ENCODE data around the gene NIPA2. TPM values are rescaled to one million over a fixed set of nuclear protein-coding genes. Genes with fewer than 3 reads are reported as not detected.

Gene NIPA2
- total RNA-seq, 3 donors from 2014 or later, result 111 to 112 (median 111) TPM

- Mint-ChIP-seq H3K4me3 (no peak overlapping the region), H3K36me3 (ENCODE audit: insufficient read depth) (peaks cover 12% of the 10 kb centered on the region), H3K27me3 (ENCODE audit: low read depth) (no peaks in the 10 kb centered on the region), H3K4me1 (ENCODE audit: low read depth) (no peaks in the 10 kb centered on the region), H3K9me3 (no peaks in the 10 kb centered on the region)
- ATAC-seq, result no peak
- no peak for DNase-seq
These were observed 38.7 kb downstream of the NIPA2 start for GRCh38 chr15:22877117-22877516.

- Mint-ChIP-seq H3K4me3 (no peak overlapping the region), H3K27me3 (ENCODE audit: low read depth) (no peaks in the 10 kb centered on the region), H3K4me1 (ENCODE audit: low read depth) (no peaks in the 10 kb centered on the region), H3K36me3 (ENCODE audit: insufficient read depth) (peaks cover 10% of the 10 kb centered on the region), H3K9me3 (no peaks in the 10 kb centered on the region)
- DNase-seq, result no peak
- no peak for ATAC-seq
These were observed 39.1 kb downstream of the NIPA2 start for GRCh38 chr15:22877607-22878006.

- Mint-ChIP-seq H3K27me3 (ENCODE audit: low read depth) (no peaks in the 10 kb centered on the region), H3K9me3 (no peaks in the 10 kb centered on the region), H3K4me1 (ENCODE audit: low read depth) (no peaks in the 10 kb centered on the region), H3K4me3 (no peak overlapping the region), H3K36me3 (ENCODE audit: insufficient read depth) (peaks cover 10% of the 10 kb centered on the region)
- DNase-seq (no peak), ATAC-seq (no peak)
These were observed 39.6 kb downstream of the NIPA2 start for GRCh38 chr15:22878103-22878502.

GRCh38 chr15:22880068-22880980 lies 41.9 kb downstream of the NIPA2 start:
- no peaks in the 10 kb centered on the region for H3K4me1 Mint-ChIP-seq (ENCODE audit: low read depth)
- DNase-seq (no peak), ATAC-seq (no peak)
- peaks cover 7% of the 10 kb centered on the region for H3K36me3 Mint-ChIP-seq (ENCODE audit: insufficient read depth)
- no peaks in the 10 kb centered on the region for H3K9me3 Mint-ChIP-seq
- no peaks in the 10 kb centered on the region for H3K27me3 Mint-ChIP-seq (ENCODE audit: low read depth)
- no peak overlapping the region for H3K4me3 Mint-ChIP-seq

- no peak for DNase-seq
- no peak overlapping the region for H3K4me3 Mint-ChIP-seq
- no peak for ATAC-seq
- no peaks in the 10 kb centered on the region for H3K27me3 Mint-ChIP-seq (ENCODE audit: low read depth)
- H3K36me3 Mint-ChIP-seq (ENCODE audit: insufficient read depth), result peaks cover 4% of the 10 kb centered on the region
- H3K9me3 Mint-ChIP-seq, result no peaks in the 10 kb centered on the region
- no peaks in the 10 kb centered on the region for H3K4me1 Mint-ChIP-seq (ENCODE audit: low read depth)
These were observed 42.7 kb downstream of the NIPA2 start for GRCh38 chr15:22880981-22881738.

GRCh38 chr15:22881739-22882440 lies 43.4 kb downstream of the NIPA2 start:
- H3K9me3 Mint-ChIP-seq, result no peaks in the 10 kb centered on the region
- H3K36me3 Mint-ChIP-seq (ENCODE audit: insufficient read depth), result peaks cover 4% of the 10 kb centered on the region
- no peaks in the 10 kb centered on the region for H3K27me3 Mint-ChIP-seq (ENCODE audit: low read depth)
- no peak for ATAC-seq
- DNase-seq, result no peak
- no peak overlapping the region for H3K4me3 Mint-ChIP-seq
- H3K4me1 Mint-ChIP-seq (ENCODE audit: low read depth), result no peaks in the 10 kb centered on the region

- no peaks in the 10 kb centered on the region for H3K27me3 Mint-ChIP-seq (ENCODE audit: low read depth)
- no peaks in the 10 kb centered on the region for H3K9me3 Mint-ChIP-seq
These were observed 44.7 kb downstream of the NIPA2 start for GRCh38 chr15:22883196-22883595.

GRCh38 chr15:22884344-22884743 lies 45.9 kb downstream of the NIPA2 start:
- Mint-ChIP-seq H3K4me1 (ENCODE audit: low read depth) (no peaks in the 10 kb centered on the region), H3K27me3 (ENCODE audit: low read depth) (no peaks in the 10 kb centered on the region), H3K36me3 (ENCODE audit: insufficient read depth) (peaks cover 4% of the 10 kb centered on the region), H3K9me3 (no peaks in the 10 kb centered on the region), H3K4me3 (no peak overlapping the region)
- ATAC-seq (no peak), DNase-seq (no peak)

More at GRCh38 chr15:22883196-22883595, 44.7 kb downstream of the NIPA2 start:
- no peaks in the 10 kb centered on the region for H3K4me1 Mint-ChIP-seq (ENCODE audit: low read depth)
- DNase-seq, result no peak
- ATAC-seq, result no peak
- H3K4me3 Mint-ChIP-seq, result no peak overlapping the region
- H3K36me3 Mint-ChIP-seq (ENCODE audit: insufficient read depth), result peaks cover 4% of the 10 kb centered on the region

- no peak for ATAC-seq
These were observed 46.7 kb downstream of the NIPA2 start for GRCh38 chr15:22885120-22885519.

GRCh38 chr15:22887157-22887951 lies 48.9 kb downstream of the NIPA2 start:
- no peak for ATAC-seq
- no peak for DNase-seq
- Mint-ChIP-seq H3K4me1 (ENCODE audit: low read depth) (no peaks in the 10 kb centered on the region), H3K36me3 (ENCODE audit: insufficient read depth) (no peaks in the 10 kb centered on the region), H3K9me3 (no peaks in the 10 kb centered on the region), H3K4me3 (no peak overlapping the region), H3K27me3 (ENCODE audit: low read depth) (no peaks in the 10 kb centered on the region)

More at GRCh38 chr15:22885120-22885519, 46.7 kb downstream of the NIPA2 start:
- no peak overlapping the region for H3K4me3 Mint-ChIP-seq
- DNase-seq, result no peak
- H3K4me1 Mint-ChIP-seq (ENCODE audit: low read depth), result no peaks in the 10 kb centered on the region
- H3K27me3 Mint-ChIP-seq (ENCODE audit: low read depth), result no peaks in the 10 kb centered on the region
- peaks cover 4% of the 10 kb centered on the region for H3K36me3 Mint-ChIP-seq (ENCODE audit: insufficient read depth)
- H3K9me3 Mint-ChIP-seq, result no peaks in the 10 kb centered on the region

- no peak for DNase-seq
- Mint-ChIP-seq H3K9me3 (no peaks in the 10 kb centered on the region), H3K4me1 (ENCODE audit: low read depth) (no peaks in the 10 kb centered on the region), H3K27me3 (ENCODE audit: low read depth) (no peaks in the 10 kb centered on the region), H3K36me3 (ENCODE audit: insufficient read depth) (no peaks in the 10 kb centered on the region), H3K4me3 (no peak overlapping the region)
- no peak for ATAC-seq
These were observed 49.8 kb downstream of the NIPA2 start for GRCh38 chr15:22888120-22888859.

GRCh38 chr15:22889146-22889818 lies 50.8 kb downstream of the NIPA2 start:
- H3K36me3 Mint-ChIP-seq (ENCODE audit: insufficient read depth), result no peaks in the 10 kb centered on the region
- H3K9me3 Mint-ChIP-seq, result no peaks in the 10 kb centered on the region
- ATAC-seq, result no peak
- DNase-seq, result no peak
- no peaks in the 10 kb centered on the region for H3K27me3 Mint-ChIP-seq (ENCODE audit: low read depth)
- H3K4me1 Mint-ChIP-seq (ENCODE audit: low read depth), result no peaks in the 10 kb centered on the region
- no peak overlapping the region for H3K4me3 Mint-ChIP-seq

- ATAC-seq (no peak), DNase-seq (no peak)
- Mint-ChIP-seq H3K27me3 (ENCODE audit: low read depth) (no peaks in the 10 kb centered on the region), H3K4me3 (no peak overlapping the region), H3K9me3 (no peaks in the 10 kb centered on the region), H3K4me1 (ENCODE audit: low read depth) (no peaks in the 10 kb centered on the region), H3K36me3 (ENCODE audit: insufficient read depth) (no peaks in the 10 kb centered on the region)
These were observed 51.8 kb downstream of the NIPA2 start for GRCh38 chr15:22890296-22890695.
